ENCODE measurements around the gene FRMD3. TPM values are rescaled to one million over a fixed set of nuclear protein-coding genes. Genes with fewer than 3 reads are reported as not detected.

FRMD3 gene
- total and polyA plus RNA-seq, 2 donors (not counting 1 experiment from before 2014, with no cell fraction given): 0.19 to 0.66 TPM

GRCh38 chr9:83456226-83456625 lies 82.0 kb downstream of the FRMD3 start:
- no peaks in the 10 kb centered on the region for H3K79me2 ChIP-seq (ENCODE audit: control insufficient read depth, insufficient read depth, low read length)
- H3K4me1 ChIP-seq (ENCODE audit: control insufficient read depth, extremely low read depth, insufficient read depth, low read length): no peaks in the 10 kb centered on the region
- no peak overlapping the region for H2AFZ ChIP-seq (ENCODE audit: low read length)
- no peaks in the 10 kb centered on the region for H4K20me1 ChIP-seq (ENCODE audit: control insufficient read depth, extremely low read depth, insufficient read depth, low read length)
- H3K9me3 ChIP-seq (ENCODE audit: control insufficient read depth, insufficient read depth, low read depth, low read length): no peaks in the 10 kb centered on the region
- no peaks in the 10 kb centered on the region for H3K36me3 ChIP-seq (ENCODE audit: control insufficient read depth, insufficient read depth, low read length)
- H3K27me3 ChIP-seq (ENCODE audit: control insufficient read depth, insufficient read depth, low read length): no peaks in the 10 kb centered on the region
- H3K4me2 ChIP-seq (ENCODE audit: extremely low read depth, insufficient read depth, low read length): no peak overlapping the region
- TF ChIP-seq EZH2 (IDR thresholded peaks at IDR 0.05; ENCODE audit: low read length, missing control alignments): no peak
- TF ChIP-seq CTCF (conservative IDR thresholded peaks at IDR 0.05 in 1 of 2, IDR thresholded peaks at IDR 0.05 in 1 of 2; ENCODE audit: low read depth in 1 of 2, low read length in 2 of 2): no peak
- no peak overlapping the region for H3K9ac ChIP-seq (ENCODE audit: insufficient read depth, low read length)
- no peak for DNase-seq (ENCODE audit: low read depth in 2 of 2)
- H3K4me3 ChIP-seq (replicated peaks in 1 of 4; ENCODE audit: control extremely low read depth in 1 of 4, insufficient read depth in 1 of 4, low read depth in 3 of 4, low read length in 4 of 4): no peak overlapping the region
- no peak overlapping the region for H3K27ac ChIP-seq (ENCODE audit: insufficient read depth, low read length)

- Histone ChIP-seq H3K9ac (ENCODE audit: insufficient read depth, low read length) (no peak overlapping the region), H4K20me1 (ENCODE audit: control insufficient read depth, extremely low read depth, insufficient read depth, low read length) (no peaks in the 10 kb centered on the region), H3K9me3 (ENCODE audit: control insufficient read depth, insufficient read depth, low read depth, low read length) (no peaks in the 10 kb centered on the region), H3K4me2 (ENCODE audit: extremely low read depth, insufficient read depth, low read length) (no peak overlapping the region), H3K4me1 (ENCODE audit: control insufficient read depth, extremely low read depth, insufficient read depth, low read length) (no peaks in the 10 kb centered on the region), H3K79me2 (ENCODE audit: control insufficient read depth, insufficient read depth, low read length) (no peaks in the 10 kb centered on the region), H2AFZ (ENCODE audit: low read length) (no peak overlapping the region), H3K4me3 (replicated peaks in 1 of 4; ENCODE audit: control extremely low read depth in 1 of 4, insufficient read depth in 1 of 4, low read depth in 3 of 4, low read length in 4 of 4) (no peak overlapping the region), H3K27ac (ENCODE audit: insufficient read depth, low read length) (no peak overlapping the region), H3K36me3 (ENCODE audit: control insufficient read depth, insufficient read depth, low read length) (no peaks in the 10 kb centered on the region), H3K27me3 (ENCODE audit: control insufficient read depth, insufficient read depth, low read length) (no peaks in the 10 kb centered on the region)
- no peak for DNase-seq (ENCODE audit: low read depth in 2 of 2)
- TF ChIP-seq CTCF (conservative IDR thresholded peaks at IDR 0.05 in 1 of 2, IDR thresholded peaks at IDR 0.05 in 1 of 2; ENCODE audit: low read depth in 1 of 2, low read length in 2 of 2) (no peak), EZH2 (IDR thresholded peaks at IDR 0.05; ENCODE audit: low read length, missing control alignments) (no peak)
Measured at GRCh38 chr9:83454076-83454475, 84.1 kb downstream of the FRMD3 start.

GRCh38 chr9:83451308-83451707 lies 86.9 kb downstream of the FRMD3 start:
- H3K9me3 ChIP-seq (ENCODE audit: control insufficient read depth, insufficient read depth, low read depth, low read length): no peaks in the 10 kb centered on the region
- H3K36me3 ChIP-seq (ENCODE audit: control insufficient read depth, insufficient read depth, low read length): no peaks in the 10 kb centered on the region
- H4K20me1 ChIP-seq (ENCODE audit: control insufficient read depth, extremely low read depth, insufficient read depth, low read length): no peaks in the 10 kb centered on the region
- H3K27ac ChIP-seq (ENCODE audit: insufficient read depth, low read length): no peak overlapping the region
- H3K4me1 ChIP-seq (ENCODE audit: control insufficient read depth, extremely low read depth, insufficient read depth, low read length): no peaks in the 10 kb centered on the region
- no peak overlapping the region for H3K4me3 ChIP-seq (replicated peaks in 1 of 4; ENCODE audit: control extremely low read depth in 1 of 4, insufficient read depth in 1 of 4, low read depth in 3 of 4, low read length in 4 of 4)
- no peak overlapping the region for H3K4me2 ChIP-seq (ENCODE audit: extremely low read depth, insufficient read depth, low read length)
- H3K9ac ChIP-seq (ENCODE audit: insufficient read depth, low read length): no peak overlapping the region
- H2AFZ ChIP-seq (ENCODE audit: low read length): no peak overlapping the region
- no peaks in the 10 kb centered on the region for H3K79me2 ChIP-seq (ENCODE audit: control insufficient read depth, insufficient read depth, low read length)
- no peaks in the 10 kb centered on the region for H3K27me3 ChIP-seq (ENCODE audit: control insufficient read depth, insufficient read depth, low read length)
- TF ChIP-seq CTCF (conservative IDR thresholded peaks at IDR 0.05 in 1 of 2, IDR thresholded peaks at IDR 0.05 in 1 of 2; ENCODE audit: low read depth in 1 of 2, low read length in 2 of 2): no peak
- TF ChIP-seq EZH2 (IDR thresholded peaks at IDR 0.05; ENCODE audit: low read length, missing control alignments): no peak
- DNase-seq (ENCODE audit: low read depth in 2 of 2): no peak

All from fibroblast of lung (primary cell).